ENCODE measurements around the gene EDNRB.

EDNRB gene

GRCh38 chr13:77918391-77919245 lies at the start of gene EDNRB:
EDNRB (minus strand) TSS chr13:77918831; CDS start chr13:77918573, 258 bp downstream.
- Histone ChIP-seq H3K9ac (ENCODE audit: low read length) (no peak within 1 kb of the TSS), H2AFZ (ENCODE audit: low read length) (no peak within 1 kb of the TSS), H3K27ac (ENCODE audit: low read depth, low read length, poor library complexity, severe bottlenecking) (no peak within 1 kb of the TSS), H3K36me3 (ENCODE audit: insufficient read depth, low read length) (no peaks in the 10 kb centered on the region), H3K27me3 (ENCODE audit: insufficient read depth, low read length) (no peaks in the 10 kb centered on the region), H3K9me3 (ENCODE audit: low read length) (no peaks in the 10 kb centered on the region), H3K79me2 (ENCODE audit: insufficient read depth, low read length) (no peaks in the 10 kb centered on the region), H3K4me3 (ENCODE audit: low read depth, low read length, poor library complexity, severe bottlenecking) (no peak within 1 kb of the TSS), H3K4me2 (ENCODE audit: low read length) (no peak within 1 kb of the TSS), H4K20me1 (ENCODE audit: insufficient read depth, low read length) (no peaks in the 10 kb centered on the region), H3K9me2 (ENCODE audit: low read depth, low read length) (no peaks in the 10 kb centered on the region), H3F3A (ENCODE audit: insufficient read depth, low read length) (no peaks in the 10 kb centered on the region), H3K4me1 (ENCODE audit: insufficient read depth, low read length, severe bottlenecking) (no peaks in the 10 kb centered on the region)
- TF ChIP-seq EZH2 (IDR thresholded peaks at IDR 0.05; ENCODE audit: borderline replicate concordance, low read length), result no peak
- TF ChIP-seq CTCF (IDR thresholded peaks at IDR 0.05; ENCODE audit: low read length), result no peak

GRCh38 chr13:77966671-77967070 lies 48.0 kb upstream of the EDNRB start:
- Histone ChIP-seq H3K4me2 (ENCODE audit: low read length) (no peak overlapping the region), H3K4me3 (ENCODE audit: low read depth, low read length, poor library complexity, severe bottlenecking) (no peak overlapping the region)

GRCh38 chr13:77952737-77953136 lies 34.1 kb upstream of the EDNRB start:
- H3K4me3 ChIP-seq (ENCODE audit: low read depth, low read length, poor library complexity, severe bottlenecking), result no peak overlapping the region
- no peaks in the 10 kb centered on the region for H4K20me1 ChIP-seq (ENCODE audit: insufficient read depth, low read length)
- TF ChIP-seq EZH2 (IDR thresholded peaks at IDR 0.05; ENCODE audit: borderline replicate concordance, low read length) (no peak), CTCF (IDR thresholded peaks at IDR 0.05; ENCODE audit: low read length) (no peak)
- no peak overlapping the region for H2AFZ ChIP-seq (ENCODE audit: low read length)
- no peaks in the 10 kb centered on the region for H3K36me3 ChIP-seq (ENCODE audit: insufficient read depth, low read length)
- H3K9me3 ChIP-seq (ENCODE audit: low read length), result no peaks in the 10 kb centered on the region; the same call in 1 of the 2 replicates
- H3K9me2 ChIP-seq (ENCODE audit: low read depth, low read length), result no peaks in the 10 kb centered on the region
- H3K27ac ChIP-seq (ENCODE audit: low read depth, low read length, poor library complexity, severe bottlenecking), result no peak overlapping the region
- H3K79me2 ChIP-seq (ENCODE audit: insufficient read depth, low read length), result no peaks in the 10 kb centered on the region
- H3K27me3 ChIP-seq (ENCODE audit: insufficient read depth, low read length), result no peaks in the 10 kb centered on the region
- no peak overlapping the region for H3K9ac ChIP-seq (ENCODE audit: low read length)
- H3K4me2 ChIP-seq (ENCODE audit: low read length), result no peak overlapping the region
- H3F3A ChIP-seq (ENCODE audit: insufficient read depth, low read length), result no peaks in the 10 kb centered on the region
- H3K4me1 ChIP-seq (ENCODE audit: insufficient read depth, low read length, severe bottlenecking), result no peaks in the 10 kb centered on the region

More at GRCh38 chr13:77966671-77967070, 48.0 kb upstream of the EDNRB start:
- H3K9ac ChIP-seq (ENCODE audit: low read length), result no peak overlapping the region
- H2AFZ ChIP-seq (ENCODE audit: low read length), result no peak overlapping the region
- no peaks in the 10 kb centered on the region for H3K27me3 ChIP-seq (ENCODE audit: insufficient read depth, low read length)
- H3F3A ChIP-seq (ENCODE audit: insufficient read depth, low read length), result no peaks in the 10 kb centered on the region
- H3K36me3 ChIP-seq (ENCODE audit: insufficient read depth, low read length), result no peaks in the 10 kb centered on the region
- no peaks in the 10 kb centered on the region for H3K4me1 ChIP-seq (ENCODE audit: insufficient read depth, low read length, severe bottlenecking)
- H3K9me2 ChIP-seq (ENCODE audit: low read depth, low read length), result no peaks in the 10 kb centered on the region
- H4K20me1 ChIP-seq (ENCODE audit: insufficient read depth, low read length), result no peaks in the 10 kb centered on the region
- no peak overlapping the region for H3K27ac ChIP-seq (ENCODE audit: low read depth, low read length, poor library complexity, severe bottlenecking)
- H3K79me2 ChIP-seq (ENCODE audit: insufficient read depth, low read length), result no peaks in the 10 kb centered on the region
- TF ChIP-seq CTCF (IDR thresholded peaks at IDR 0.05; ENCODE audit: low read length), result no peak
- TF ChIP-seq EZH2 (IDR thresholded peaks at IDR 0.05; ENCODE audit: borderline replicate concordance, low read length), result no peak
- H3K9me3 ChIP-seq (ENCODE audit: low read length), result no peaks in the 10 kb centered on the region
